ENCODE data around the gene SLA2.

DNA sequence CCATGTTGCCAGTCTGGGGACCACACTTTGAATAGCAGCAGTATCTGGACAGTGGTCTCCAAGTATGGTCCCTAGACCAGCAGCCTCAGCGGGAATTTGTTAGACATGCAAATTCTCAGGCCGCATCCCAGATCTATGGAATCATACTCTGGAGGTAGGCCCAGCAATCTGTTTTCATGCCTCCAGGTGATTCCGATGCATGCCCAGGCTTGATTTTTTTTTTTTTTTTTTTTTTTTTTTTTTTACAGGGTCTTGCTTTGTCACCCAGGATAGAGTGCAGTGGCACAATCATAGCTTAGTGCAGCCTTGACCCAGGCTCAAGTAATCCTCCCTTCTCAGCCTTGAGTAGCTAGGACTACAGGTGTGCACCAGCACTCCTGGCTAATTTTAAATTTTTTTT, 682 bp upstream of the SLA2 start:
- TF ChIP-seq, protein P1, sequence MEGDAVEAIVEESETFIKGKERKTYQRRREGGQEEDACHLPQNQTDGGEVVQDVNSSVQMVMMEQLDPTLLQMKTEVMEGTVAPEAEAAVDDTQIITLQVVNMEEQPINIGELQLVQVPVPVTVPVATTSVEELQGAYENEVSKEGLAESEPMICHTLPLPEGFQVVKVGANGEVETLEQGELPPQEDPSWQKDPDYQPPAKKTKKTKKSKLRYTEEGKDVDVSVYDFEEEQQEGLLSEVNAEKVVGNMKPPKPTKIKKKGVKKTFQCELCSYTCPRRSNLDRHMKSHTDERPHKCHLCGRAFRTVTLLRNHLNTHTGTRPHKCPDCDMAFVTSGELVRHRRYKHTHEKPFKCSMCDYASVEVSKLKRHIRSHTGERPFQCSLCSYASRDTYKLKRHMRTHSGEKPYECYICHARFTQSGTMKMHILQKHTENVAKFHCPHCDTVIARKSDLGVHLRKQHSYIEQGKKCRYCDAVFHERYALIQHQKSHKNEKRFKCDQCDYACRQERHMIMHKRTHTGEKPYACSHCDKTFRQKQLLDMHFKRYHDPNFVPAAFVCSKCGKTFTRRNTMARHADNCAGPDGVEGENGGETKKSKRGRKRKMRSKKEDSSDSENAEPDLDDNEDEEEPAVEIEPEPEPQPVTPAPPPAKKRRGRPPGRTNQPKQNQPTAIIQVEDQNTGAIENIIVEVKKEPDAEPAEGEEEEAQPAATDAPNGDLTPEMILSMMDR (IDR thresholded peaks at IDR 0.05), result no peak
- TF ChIP-seq POLR2A (IDR thresholded peaks at IDR 0.05), result no peak
